Measurements from ENCODE around the gene INVS.

GRCh38 chr9:100084734-100085133 is 14.3 kb upstream of the INVS start:
- TF ChIP-seq EP300 (IDR thresholded peaks at IDR 0.05) (no peak), CTCF (IDR thresholded peaks at IDR 0.05) (no peak), POLR2A (IDR thresholded peaks at IDR 0.05) (no peak)
